Measurements from ENCODE around the gene ACO2. TPM values are rescaled to one million over a fixed set of nuclear protein-coding genes. Genes with fewer than 3 reads are reported as not detected.
"Not testable (repeated sequence)": the region's sequence is repeated elsewhere in the genome, so short reads cannot be mapped to it uniquely, and the experiment has no call there.

Gene ACO2
- total RNA-seq, 2 experiments from 2014 or later = 103 to 105 TPM

GRCh38 chr22:41555325-41555982, 86.5 kb downstream of the ACO2 start:
- Mint-ChIP-seq H3K27me3 (peaks cover 16% of the 10 kb centered on the region), H3K27ac (no peak overlapping the region), H3K36me3 (no peaks in the 10 kb centered on the region), H3K4me1 (ENCODE audit: low read depth) (no peaks in the 10 kb centered on the region), H3K4me3 (no peak overlapping the region), H3K9me3 (no peaks in the 10 kb centered on the region)
- DNase-seq = no peak
- ChIA-PET CTCF (no interaction called here), POLR2A (no interaction called here)
- intact Hi-C loops (cut with micrococcal nuclease) = no loop called here

- Mint-ChIP-seq H3K27me3 (peaks cover 24% of the 10 kb centered on the region), H3K4me1 (ENCODE audit: low read depth) (no peaks in the 10 kb centered on the region), H3K4me3 (no peak overlapping the region), H3K9me3 (no peaks in the 10 kb centered on the region), H3K36me3 (no peaks in the 10 kb centered on the region), H3K27ac (no peak overlapping the region)
- no peak for DNase-seq
- ChIA-PET POLR2A (no interaction called here), CTCF (no interaction called here)
- intact Hi-C loops (cut with micrococcal nuclease) = no loop called here
Observed at GRCh38 chr22:41556561-41556960, 87.6 kb downstream of the ACO2 start.

GRCh38 chr22:41557401-41558240, 88.7 kb downstream of the ACO2 start:
- Mint-ChIP-seq H3K4me3 (no peak overlapping the region), H3K4me1 (ENCODE audit: low read depth) (no peaks in the 10 kb centered on the region), H3K27ac (no peak overlapping the region), H3K9me3 (no peaks in the 10 kb centered on the region), H3K36me3 (no peaks in the 10 kb centered on the region), H3K27me3 (peaks cover 24% of the 10 kb centered on the region)
- ChIA-PET POLR2A (no interaction called here), CTCF (interaction anchor here (0.6 to 1.4 kb wide), 4 partner anchors 9 to 109 kb away, joined by 3 to 4 read pairs (median 3); no protein-coding TSS in a partner anchor)
- peak; percentile 52 for DNase-seq
- intact Hi-C loops (cut with micrococcal nuclease) = no loop called here

- H3K9me3 Mint-ChIP-seq; H3K4me3 Mint-ChIP-seq; DNase-seq; POLR2A ChIA-PET; H3K4me1 Mint-ChIP-seq (ENCODE audit: low read depth); H3K27ac Mint-ChIP-seq; H3K36me3 Mint-ChIP-seq; intact Hi-C loops (cut with micrococcal nuclease): not testable (repeated sequence)
- CTCF ChIA-PET = interaction anchor here (0.6 to 1.4 kb wide), 3 partner anchors 10 to 108 kb away, joined by 3 to 4 read pairs (median 3); no protein-coding TSS in a partner anchor
- peaks cover 24% of the 10 kb centered on the region for H3K27me3 Mint-ChIP-seq
Observed at GRCh38 chr22:41558241-41558630, 89.3 kb downstream of the ACO2 start.

GRCh38 chr22:41560095-41560471, 91.2 kb downstream of the ACO2 start:
- H3K4me1 Mint-ChIP-seq (ENCODE audit: low read depth) = no peaks in the 10 kb centered on the region
- no peak overlapping the region for H3K27ac Mint-ChIP-seq
- no peak overlapping the region for H3K4me3 Mint-ChIP-seq
- H3K27me3 Mint-ChIP-seq = peaks cover 24% of the 10 kb centered on the region
- intact Hi-C loops (cut with micrococcal nuclease) = no loop called here
- no peaks in the 10 kb centered on the region for H3K9me3 Mint-ChIP-seq
- DNase-seq = no peak
- no peaks in the 10 kb centered on the region for H3K36me3 Mint-ChIP-seq
- CTCF ChIA-PET = no interaction called here
- POLR2A ChIA-PET = no interaction called here

GRCh38 chr22:41561335-41561734, 92.4 kb downstream of the ACO2 start:
- Mint-ChIP-seq H3K36me3 (no peaks in the 10 kb centered on the region), H3K27me3 (peaks cover 23% of the 10 kb centered on the region), H3K4me3 (no peak overlapping the region), H3K27ac (no peak overlapping the region), H3K9me3 (no peaks in the 10 kb centered on the region), H3K4me1 (ENCODE audit: low read depth) (peaks cover 3% of the 10 kb centered on the region)
- no peak for DNase-seq
- CTCF ChIA-PET = no interaction called here
- POLR2A ChIA-PET = no interaction called here
- intact Hi-C loops (cut with micrococcal nuclease) = no loop called here

GRCh38 chr22:41561788-41562187, 92.9 kb downstream of the ACO2 start:
- H3K27ac Mint-ChIP-seq = no peak overlapping the region
- CTCF ChIA-PET = no interaction called here

GRCh38 chr22:41562461-41562860, 93.5 kb downstream of the ACO2 start:
- CTCF ChIA-PET = no interaction called here

More at GRCh38 chr22:41561788-41562187, 92.9 kb downstream of the ACO2 start:
- no peak for DNase-seq
- POLR2A ChIA-PET = no interaction called here
- no peak overlapping the region for H3K4me3 Mint-ChIP-seq
- intact Hi-C loops (cut with micrococcal nuclease) = no loop called here
- no peaks in the 10 kb centered on the region for H3K36me3 Mint-ChIP-seq
- H3K4me1 Mint-ChIP-seq (ENCODE audit: low read depth) = peaks cover 3% of the 10 kb centered on the region
- H3K27me3 Mint-ChIP-seq = peaks cover 20% of the 10 kb centered on the region
- H3K9me3 Mint-ChIP-seq = no peaks in the 10 kb centered on the region

GRCh38 chr22:41563051-41563711, 94.3 kb downstream of the ACO2 start:
- Mint-ChIP-seq H3K4me1 (ENCODE audit: low read depth) (peaks cover 3% of the 10 kb centered on the region), H3K27ac (no peak overlapping the region), H3K4me3 (no peak overlapping the region), H3K27me3 (peaks cover 14% of the 10 kb centered on the region), H3K9me3 (no peaks in the 10 kb centered on the region), H3K36me3 (no peaks in the 10 kb centered on the region)
- no peak for DNase-seq
- POLR2A ChIA-PET = no interaction called here
- CTCF ChIA-PET = no interaction called here
- intact Hi-C loops (cut with micrococcal nuclease) = no loop called here

More at GRCh38 chr22:41562461-41562860, 93.5 kb downstream of the ACO2 start:
- Mint-ChIP-seq H3K9me3 (no peaks in the 10 kb centered on the region), H3K4me1 (ENCODE audit: low read depth) (peaks cover 3% of the 10 kb centered on the region), H3K27ac (no peak overlapping the region), H3K27me3 (peaks cover 18% of the 10 kb centered on the region), H3K4me3 (no peak overlapping the region), H3K36me3 (no peaks in the 10 kb centered on the region)
- intact Hi-C loops (cut with micrococcal nuclease) = no loop called here
- POLR2A ChIA-PET = no interaction called here
- DNase-seq = no peak

- CTCF ChIA-PET = no interaction called here
- POLR2A ChIA-PET = no interaction called here
- intact Hi-C loops (cut with micrococcal nuclease) = no loop called here
- DNase-seq = no peak
- Mint-ChIP-seq H3K27ac (no peak overlapping the region), H3K27me3 (peaks cover 14% of the 10 kb centered on the region), H3K9me3 (no peaks in the 10 kb centered on the region), H3K36me3 (no peaks in the 10 kb centered on the region), H3K4me3 (no peak overlapping the region), H3K4me1 (ENCODE audit: low read depth) (peaks cover 3% of the 10 kb centered on the region)
Observed at GRCh38 chr22:41564563-41564962, 95.6 kb downstream of the ACO2 start.

GRCh38 chr22:41565403-41566054, 96.6 kb downstream of the ACO2 start:
- Mint-ChIP-seq H3K27ac (peak overlapping the region; percentile 39), H3K9me3 (no peaks in the 10 kb centered on the region), H3K4me1 (ENCODE audit: low read depth) (peaks cover 3% of the 10 kb centered on the region), H3K27me3 (peaks cover 8% of the 10 kb centered on the region), H3K4me3 (no peak overlapping the region), H3K36me3 (no peaks in the 10 kb centered on the region)
- DNase-seq = peak; percentile 64
- ChIA-PET POLR2A (no interaction called here), CTCF (no interaction called here)
- intact Hi-C loops (cut with micrococcal nuclease) = no loop called here

GRCh38 chr22:41567512-41567768, 98.5 kb downstream of the ACO2 start:
- H3K4me3 Mint-ChIP-seq = no peak overlapping the region
- no peak overlapping the region for H3K27ac Mint-ChIP-seq
- H3K36me3 Mint-ChIP-seq = no peaks in the 10 kb centered on the region
- POLR2A ChIA-PET = interaction anchor here (0.6 to 0.9 kb wide), 2 partner anchors 22 to 25 kb away, joined by 3 to 5 read pairs; partner anchors contain the start of gene PMM1
- no peaks in the 10 kb centered on the region for H3K9me3 Mint-ChIP-seq
- H3K27me3 Mint-ChIP-seq = no peaks in the 10 kb centered on the region
- no peak for DNase-seq
- intact Hi-C loops (cut with micrococcal nuclease) = no loop called here
- H3K4me1 Mint-ChIP-seq (ENCODE audit: low read depth) = peaks cover 3% of the 10 kb centered on the region
- CTCF ChIA-PET = no interaction called here
